HepG2 (cell line): ENCODE measurements around the gene RAD21L1. TPM values are rescaled to one million over a fixed set of nuclear protein-coding genes. Genes with fewer than 3 reads are reported as not detected.
A peak's percentile ranks its signal among the peaks of the same experiment; 100 is the strongest.

Source experiments
- ATAC-seq: fragments of 200-7000 bp; cut with Tn5 transposase; 3 replicates; pipeline ENCODE4 v1.9.1; 2020; ENCODE audit warnings: mild to moderate bottlenecking, moderate library complexity
- BruUV-seq: library from RNA; stranded (reverse); fragments of 400-500 nt; replicated peaks from 2 replicates; lab custom pipeline; 2021; lab: Mats Ljungman, UMichigan
- CTCF ChIA-PET: fragments of 300-600 bp; formaldehyde crosslinking; extraction: SDS; loops from one replicate; lab custom pipeline; 2021; ENCODE audit warnings: low total read pairs, inconsistent platforms, low intra/inter-chr PET ratio; lab: Yijun Ruan, JAX
- POLR2A ChIA-PET: fragments of 350-600 bp; sonication (Branson Sonifier 250); formaldehyde crosslinking; loops from one replicate; lab custom pipeline; 2020; ENCODE audit warnings: antibody characterized with exemption, inconsistent platforms; lab: Yijun Ruan, JAX
- DNase-seq: peaks from one replicate; pipeline ENCODE4 v3.0.0-alpha.2; 2015; ENCODE audit warnings: low spot score
- FAIRE-seq: peaks from 3 replicates; lab custom pipeline; 2011; peaks lifted over from hg19 to GRCh38; lab: Jason Lieb, UNC
- H2AFZ ChIP-seq: one replicate; pipeline ENCODE4 v1.6.1; 2011; ENCODE audit warnings: low read length, inconsistent platforms
- H3K27ac ChIP-seq: fragments of 300-600 bp; 3 replicates; pipeline ENCODE4 v1.8.0; 2011; ENCODE audit warnings: mixed run types, mild to moderate bottlenecking, mixed read lengths, low read length, inconsistent platforms; ENCODE audit not compliant: insufficient read depth; ENCODE audit errors: extremely low read length
- H3K27me3 ChIP-seq, 2 experiments: fragments of 200-600 bp in 1 of 2; 2 replicates in 1 of 2; 3 replicates in 1 of 2; pipeline versions ENCODE4 v1.6.0 to v1.8.0; 2011; ENCODE audit warnings: low read length in 2 of 2, mild to moderate bottlenecking in 2 of 2, moderate library complexity in 2 of 2, inconsistent platforms in 1 of 2; ENCODE audit not compliant: insufficient read depth in 2 of 2, control insufficient read depth in 1 of 2
- H3K36me3 ChIP-seq, 2 experiments: fragments of 200-600 bp in 1 of 2; replicated peaks in 1 of 2; 2 replicates in 1 of 2; 3 replicates in 1 of 2; pipeline versions ENCODE4 v1.5.1 to v1.8.0; 2011; ENCODE audit warnings: low read length in 2 of 2, inconsistent platforms in 1 of 2; ENCODE audit not compliant: insufficient read depth in 2 of 2, control insufficient read depth in 1 of 2
- H3K4me1 ChIP-seq: 2 replicates; pipeline ENCODE4 v1.5.1; 2012; ENCODE audit warnings: low read length, inconsistent platforms; ENCODE audit not compliant: insufficient read depth
- H3K4me2 ChIP-seq: 2 replicates; pipeline ENCODE4 v1.6.0; 2011; ENCODE audit warnings: low read depth, low read length, inconsistent platforms
- H3K4me3 ChIP-seq, 3 experiments: fragments of 200-600 bp in 1 of 3; sonication (generic), shearing (Covaris generic) in 1 of 3; replicated peaks in 1 of 3; 2 replicates each; pipeline ENCODE4 v1.5.1; 2011 to 2016; ENCODE audit warnings: low read length in 3 of 3, inconsistent platforms in 2 of 3, low read depth in 2 of 3, mild to moderate bottlenecking in 2 of 3, control low read depth in 1 of 3, mixed read lengths in 1 of 3; ENCODE audit not compliant: insufficient read depth in 1 of 3
- H3K79me2 ChIP-seq: one replicate; pipeline ENCODE4 v1.6.1; 2011; ENCODE audit warnings: low read length, inconsistent platforms; ENCODE audit not compliant: insufficient read depth
- H3K9ac ChIP-seq: 2 replicates; pipeline ENCODE4 v1.6.0; 2011; ENCODE audit warnings: mild to moderate bottlenecking, low read depth, low read length, inconsistent platforms; ENCODE audit not compliant: insufficient read depth
- H3K9me3 ChIP-seq: 2 replicates; pipeline ENCODE4 v1.5.1; 2012; ENCODE audit warnings: mild to moderate bottlenecking, low read length
- H4K20me1 ChIP-seq: 2 replicates; pipeline ENCODE4 v1.6.0; 2011; ENCODE audit warnings: inconsistent platforms, mild to moderate bottlenecking, low read length, moderate library complexity; ENCODE audit not compliant: insufficient read depth
- AGO2 ChIP-seq: fragments of 200-400 bp; formaldehyde crosslinking; optimal IDR thresholded peaks from 2 replicates; pipeline ENCODE3; 2017; ENCODE audit warnings: mild to moderate bottlenecking, low read depth, low read length, moderate library complexity
- BCLAF1 ChIP-seq: fragments of 450-650 bp; IDR thresholded peaks from 2 replicates; pipeline ENCODE4 v1.6.1; 2017; ENCODE audit warnings: mild to moderate bottlenecking
- HDAC1 ChIP-seq: sonication (generic); formaldehyde crosslinking; IDR thresholded peaks from 2 replicates; pipeline ENCODE4 v1.5.1; 2020; ENCODE audit warnings: mild to moderate bottlenecking, missing genetic modification reagents
- MBNL3 ChIP-seq: fragments of 250-450 bp; sonication (Bioruptor Pico); conservative IDR thresholded peaks from 2 replicates; pipeline ENCODE4 v1.8.0; 2022; ENCODE audit warnings: mild to moderate bottlenecking, inconsistent platforms
- NCOA2 ChIP-seq: sonication (generic); formaldehyde crosslinking; IDR thresholded peaks from 2 replicates; pipeline ENCODE4 v1.8.0; 2022; ENCODE audit warnings: inconsistent platforms
- PPARG ChIP-seq: conservative IDR thresholded peaks from 2 replicates; pipeline ENCODE4 v1.6.1; 2016; ENCODE audit warnings: missing biosample characterization, missing genetic modification reagents
- ZHX1 ChIP-seq: sonication (generic); formaldehyde crosslinking; IDR thresholded peaks from 2 replicates; pipeline ENCODE4 v1.8.1; 2022; ENCODE audit warnings: low read depth, mild to moderate bottlenecking, missing genetic modification reagents
- ZNF569 ChIP-seq: sonication (generic); formaldehyde crosslinking; IDR thresholded peaks from 2 replicates; pipeline ENCODE4 v1.5.0; 2020; ENCODE audit warnings: mild to moderate bottlenecking, missing genetic modification reagents, moderate library complexity, borderline replicate concordance
- WGBS: methylation state at CpG from one replicate; pipeline ENCODE4 v1.1.6; 2017; ENCODE audit warnings: low lambda C conversion rate; 5-methylcytosine and 5-hydroxymethylcytosine counted together
- in situ Hi-C: cut with HindIII; loops from 2 replicates; pipeline ENCODE4 v1.10.0; 2017; ENCODE audit warnings: low pct_unique_long_range_greater_than_20kb; ENCODE audit not compliant: extremely low pct_ligation_motif_present
- intact Hi-C: fragments of 100-400 bp; cut with micrococcal nuclease; formaldehyde crosslinking; loops from one replicate; pipeline ENCODE4 v1.10.0; 2022; ENCODE audit not compliant: unreplicated experiment
- polyA plus RNA-seq, 8 experiments: library from polyadenylated mRNA; depleted of rRNA in 3 of 8; stranded (reverse) in 7 of 8; unstranded in 1 of 8; fragments of >200 nt; fragmentation: Illumina TruSeq in 4 of 8; extraction: Trizol in 4 of 8; gene quantifications; 2 replicates each; pipeline versions ENCODE4 v1.2.1 to v1.2.3, GENCODE V29; 2011 to 2016; ENCODE audit warnings: low read depth in 4 of 8, missing spikeins in 1 of 8, mixed read lengths in 1 of 8; ENCODE audit not compliant: insufficient read depth in 1 of 8
- total RNA-seq, 5 experiments: library from RNA; depleted of rRNA; stranded (reverse); fragments of >200 nt; fragmentation: Illumina TruSeq; extraction: Trizol; gene quantifications; 2 replicates each; pipeline ENCODE4 v1.2.3, GENCODE V29; 2016; ENCODE audit warnings: low read depth in 1 of 5

The RAD21L1 gene
- total and polyA plus RNA-seq, 2 of the 13 experiments (the other 11 are each of a cell fraction or from before 2014, with no cell fraction given): not detected

- TF ChIP-seq ZHX1: no peak
- TF ChIP-seq NCOA2 (CRISPR knock-in tag): no peak
- no peak for TF ChIP-seq HDAC1 (CRISPR knock-in tag)
- no peak for TF ChIP-seq ZNF569 (CRISPR knock-in tag)
- TF ChIP-seq MBNL3: no peak
- no peak for TF ChIP-seq PPARG (CRISPR knock-in tag)
- TF ChIP-seq, all 625 proteins: peak for 0
Measured at GRCh38 chr20:1178623-1179022, 47.2 kb upstream of the RAD21L1 start (continued).

GRCh38 chr20:1180949-1181348 is 44.9 kb upstream of the RAD21L1 start:
- Histone ChIP-seq H2AFZ (no peak overlapping the region), H3K27ac (no peak overlapping the region), H4K20me1 (no peaks in the 10 kb centered on the region), H3K4me2 (no peak overlapping the region), H3K79me2 (no peaks in the 10 kb centered on the region), H3K9me3 (no peaks in the 10 kb centered on the region), H3K4me1 (peaks cover 30% of the 10 kb centered on the region), H3K27me3 (no peaks in the 10 kb centered on the region; a peak in 1 of 5 replicates), H3K36me3 (peaks cover 0 to 4% of the 10 kb centered on the region in 2 experiments; a peak in 1 of 5 replicates), H3K4me3 (no peak overlapping the region), H3K9ac (no peak overlapping the region)
- DNase-seq: no peak
- in situ Hi-C loops: loop anchor here (10.0 kb wide), 2 partner anchors 226 to 366 kb away; no protein-coding TSS in a partner anchor
- no TSS peak for BruUV-seq
- no peak for ATAC-seq
- ChIA-PET POLR2A (no interaction called here), CTCF (no interaction called here)
- FAIRE-seq: no peak
- 98% methylated on average over 25 of the region's 27 CpGs for WGBS
- intact Hi-C loops: loop anchor here (10.0 kb wide), 1 partner anchor 366 kb away; no protein-coding TSS in a partner anchor
- peak; percentile 37 for TF ChIP-seq AGO2
- no peak for TF ChIP-seq BCLAF1
